NCI-H510A treated with DMSO at 0.1 percent for 48 hours (cell line): Measurements from ENCODE around the gene TMOD1.

Source experiments
- DNase-seq: peaks from one replicate; lab custom pipeline; 2025; lab: John Stamatoyannopoulos, UW

TMOD1 gene

GRCh38 chr9:97518166-97518908 is 16.9 kb downstream of the TMOD1 start:
- DNase-seq: no peak

- peak; percentile 76 for DNase-seq
These were observed 17.4 kb downstream of the TMOD1 start for GRCh38 chr9:97518909-97519307.

GRCh38 chr9:97519441-97519970 is 18.0 kb downstream of the TMOD1 start:
- no peak for DNase-seq

- no peak for DNase-seq
These were observed 20.3 kb downstream of the TMOD1 start for GRCh38 chr9:97521576-97522333.

- peak; percentile 16 for DNase-seq
These were observed 23.0 kb downstream of the TMOD1 start for GRCh38 chr9:97524424-97524823.

GRCh38 chr9:97525451-97525850 is 24.0 kb downstream of the TMOD1 start:
- no peak for DNase-seq

- DNase-seq: peak; percentile 7
These were observed 25.6 kb downstream of the TMOD1 start for GRCh38 chr9:97526895-97527575.

GRCh38 chr9:97527626-97528528 is 26.4 kb downstream of the TMOD1 start:
- peak; percentile 68 for DNase-seq

- peak; percentile 35 for DNase-seq
These were observed 27.2 kb downstream of the TMOD1 start for GRCh38 chr9:97528529-97529230.

- no peak for DNase-seq
These were observed 28.1 kb downstream of the TMOD1 start for GRCh38 chr9:97529363-97530076.

- DNase-seq: no peak
These were observed 30.5 kb downstream of the TMOD1 start for GRCh38 chr9:97531888-97532376.

- DNase-seq: no peak
These were observed 32.7 kb downstream of the TMOD1 start for GRCh38 chr9:97534185-97534584.

- DNase-seq: no peak
These were observed 33.6 kb downstream of the TMOD1 start for GRCh38 chr9:97534961-97535594.

- no peak for DNase-seq
These were observed 34.3 kb downstream of the TMOD1 start for GRCh38 chr9:97535771-97536170.

GRCh38 chr9:97536480-97536879 is 35.0 kb downstream of the TMOD1 start:
- no peak for DNase-seq

- DNase-seq: no peak
These were observed 42.1 kb downstream of the TMOD1 start for GRCh38 chr9:97543561-97543960.

- DNase-seq: no peak
These were observed 44.0 kb downstream of the TMOD1 start for GRCh38 chr9:97545486-97545885.

- DNase-seq: no peak
These were observed 45.8 kb downstream of the TMOD1 start for GRCh38 chr9:97547098-97547829.

- DNase-seq: no peak
These were observed 46.9 kb downstream of the TMOD1 start for GRCh38 chr9:97548379-97548778.
